Transverse colon (tissue), 4 donors: Measurements from ENCODE around the gene ANKS3. TPM values are rescaled to one million over a fixed set of nuclear protein-coding genes. Genes with fewer than 3 reads are reported as not detected.

ENCODE experiments used
- DNase-seq: peaks from one replicate; pipeline ENCODE4 v3.0.0-alpha.2; 2019
- H3K27ac ChIP-seq, 4 donors: fragments of 200-600 bp; sonication (generic); 2 replicates each; pipeline ENCODE4 v1.5.1; 2016 to 2018; ENCODE audit warnings: inconsistent platforms in 4 of 4
- H3K27me3 ChIP-seq: fragments of 200-600 bp; sonication (generic); 2 replicates; pipeline ENCODE4 v1.5.1; 2017; ENCODE audit warnings: inconsistent platforms
- H3K36me3 ChIP-seq, 4 donors: fragments of 200-600 bp; sonication (generic); 2 replicates each; pipeline ENCODE4 v1.5.1; 2017 to 2019; ENCODE audit warnings: inconsistent platforms in 4 of 4
- H3K4me1 ChIP-seq, 4 donors: fragments of 200-600 bp; sonication (generic); 2 replicates each; pipeline ENCODE4 v1.5.1; 2017 to 2020; ENCODE audit warnings: inconsistent platforms in 4 of 4
- H3K4me3 ChIP-seq, 4 donors: fragments of 200-600 bp; sonication (generic); 1 replicate in 1 of 4; 2 replicates in 3 of 4; pipeline versions ENCODE4 v1.5.1 to v1.6.1; 2017 to 2019; ENCODE audit warnings: inconsistent platforms in 4 of 4
- H3K9me3 ChIP-seq, 2 donors: fragments of 200-600 bp; sonication (generic); 2 replicates each; pipeline ENCODE4 v1.5.1; 2017 to 2019; ENCODE audit warnings: inconsistent platforms in 2 of 2
- EP300 ChIP-seq: sonication (generic); formaldehyde crosslinking; IDR thresholded peaks from one replicate; pipeline ENCODE4 v1.6.1; 2017; ENCODE audit warnings: antibody characterized with exemption, low read depth
- POLR2A ChIP-seq: fragments of 450-650 bp; IDR thresholded peaks from one replicate; pipeline ENCODE4 v1.6.1; 2016; ENCODE audit warnings: antibody characterized with exemption, mild to moderate bottlenecking, moderate library complexity
- POLR2AphosphoS5 ChIP-seq, 3 donors: sonication (generic); formaldehyde crosslinking; IDR thresholded peaks; one replicate each; pipeline ENCODE4 v1.6.1; 2016; ENCODE audit warnings: antibody characterized with exemption in 3 of 3
- WGBS, 2 donors: methylation state at CpG; one replicate each; pipeline ENCODE4 v1.1.5; 2018; ENCODE audit warnings: low coverage in 1 of 2; 5-methylcytosine and 5-hydroxymethylcytosine counted together
- in situ Hi-C, 4 donors: fragments of 200-750 bp; cut with MboI; loops; one replicate each; pipeline versions ENCODE4 v1.15.0 to v1.15.1; 2017; ENCODE audit warnings: low sequenced_read_pairs in 3 of 4, low pct_ligation_motif_present in 1 of 4, low pct_unique_long_range_greater_than_20kb in 1 of 4
- intact Hi-C: fragments of 100-400 bp; cut with DNase I; formaldehyde crosslinking; loops from one replicate; pipeline ENCODE4 v1.15.1; 2023; ENCODE audit warnings: low total_unique reads
- total RNA-seq, 4 donors: library from RNA; depleted of rRNA; stranded (reverse); fragments of >200 nt; gene quantifications; one replicate each; pipeline ENCODE4 v1.1.0, GENCODE V29; 2016
- TF ChIP-seq, protein P1 (sequence below), 5 experiments: fragments of 200-600 bp in 3 of 5; fragments of 450-650 bp in 2 of 5; sonication (generic) in 3 of 5; IDR thresholded peaks; 1 replicate in 2 of 5; 2 replicates in 3 of 5; pipeline ENCODE4 v1.5.1; 2016 to 2017; ENCODE audit warnings: antibody characterized with exemption in 5 of 5, inconsistent platforms in 3 of 5, mild to moderate bottlenecking in 2 of 5, moderate library complexity in 1 of 5

Gene ANKS3
- total RNA-seq, 4 donors from 2014 or later, result 14.9 to 38.4 (median 25.0) TPM

DNA sequence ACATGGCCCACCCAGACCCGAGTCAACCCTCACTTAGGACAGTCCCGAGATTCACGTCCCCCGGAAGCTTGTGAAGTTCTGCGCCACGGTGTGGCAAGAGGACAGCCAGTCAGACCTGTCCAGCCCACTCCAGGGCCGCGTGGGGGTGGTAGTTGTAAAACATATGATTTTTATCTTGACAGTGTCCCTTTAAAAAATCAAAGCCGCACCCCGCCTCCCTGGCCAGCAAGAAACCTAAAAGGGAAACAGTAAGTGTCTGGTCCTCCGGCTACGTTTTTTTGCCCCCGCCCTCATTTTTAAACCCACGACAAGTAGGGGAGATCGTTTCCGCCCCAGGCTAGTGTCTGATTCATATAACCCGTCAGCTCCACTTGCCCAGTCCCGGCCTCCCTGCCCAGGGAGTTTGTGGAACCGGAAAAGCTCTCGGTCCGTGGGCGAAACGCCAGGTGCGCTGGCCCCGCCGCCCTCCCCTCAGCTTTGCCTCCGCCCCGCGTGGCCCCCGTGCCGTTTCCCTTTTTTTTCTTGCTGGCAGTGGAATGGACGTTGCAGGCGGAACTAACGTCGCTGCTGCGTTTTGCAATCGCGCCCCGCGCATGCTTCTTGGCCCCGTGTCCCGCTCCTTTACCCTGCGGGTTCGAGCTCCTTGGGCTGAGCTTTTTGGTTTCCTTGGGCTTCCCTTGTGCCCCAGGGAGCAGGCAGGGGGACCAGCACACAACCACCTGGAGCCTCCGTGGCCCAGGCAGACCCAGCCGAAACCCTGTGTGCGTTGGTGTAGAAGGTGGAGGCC, 54.0 kb downstream of the ANKS3 start:
- in situ Hi-C loops, result no loop called here
- peaks cover 0 to 26% (median 18%) of the 10 kb centered on the region in 4 donors for H3K4me1 ChIP-seq

GRCh38 chr16:4679156-4679849, 54.8 kb downstream of the ANKS3 start:
- H3K9me3 ChIP-seq, result no peaks in the 10 kb centered on the region
- WGBS, 2 donors, result 58% methylated on average over 14 of the region's 20 CpGs; no CpG with 5 or more reads in 1 of the 2 donors
- peaks cover 0 to 13% (median 4%) of the 10 kb centered on the region in 4 donors for H3K36me3 ChIP-seq
- intact Hi-C loops (no loop called here), in situ Hi-C loops (no loop called here)
- DNase-seq, result peak; percentile 67
- H3K27me3 ChIP-seq, result no peaks in the 10 kb centered on the region
- TF ChIP-seq, protein P1, sequence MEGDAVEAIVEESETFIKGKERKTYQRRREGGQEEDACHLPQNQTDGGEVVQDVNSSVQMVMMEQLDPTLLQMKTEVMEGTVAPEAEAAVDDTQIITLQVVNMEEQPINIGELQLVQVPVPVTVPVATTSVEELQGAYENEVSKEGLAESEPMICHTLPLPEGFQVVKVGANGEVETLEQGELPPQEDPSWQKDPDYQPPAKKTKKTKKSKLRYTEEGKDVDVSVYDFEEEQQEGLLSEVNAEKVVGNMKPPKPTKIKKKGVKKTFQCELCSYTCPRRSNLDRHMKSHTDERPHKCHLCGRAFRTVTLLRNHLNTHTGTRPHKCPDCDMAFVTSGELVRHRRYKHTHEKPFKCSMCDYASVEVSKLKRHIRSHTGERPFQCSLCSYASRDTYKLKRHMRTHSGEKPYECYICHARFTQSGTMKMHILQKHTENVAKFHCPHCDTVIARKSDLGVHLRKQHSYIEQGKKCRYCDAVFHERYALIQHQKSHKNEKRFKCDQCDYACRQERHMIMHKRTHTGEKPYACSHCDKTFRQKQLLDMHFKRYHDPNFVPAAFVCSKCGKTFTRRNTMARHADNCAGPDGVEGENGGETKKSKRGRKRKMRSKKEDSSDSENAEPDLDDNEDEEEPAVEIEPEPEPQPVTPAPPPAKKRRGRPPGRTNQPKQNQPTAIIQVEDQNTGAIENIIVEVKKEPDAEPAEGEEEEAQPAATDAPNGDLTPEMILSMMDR (IDR thresholded peaks at IDR 0.05), result no peak
- TF ChIP-seq EP300 (no peak), POLR2A (no peak), POLR2AphosphoS5 (IDR thresholded peaks at IDR 0.05) (no peak)
- peak overlapping the region; percentile 85 to 89 (median 86) for H3K27ac ChIP-seq
- peaks cover 0 to 26% (median 18%) of the 10 kb centered on the region in 4 donors for H3K4me1 ChIP-seq
- H3K4me3 ChIP-seq, result peak overlapping the region in 3 of 4 donors; percentile 3 to 45 (median 29)

More for the DNA sequence above, 54.0 kb downstream of the ANKS3 start:
- peak; percentile 41 for TF ChIP-seq POLR2A
- no peak for TF ChIP-seq EP300
- TF ChIP-seq POLR2AphosphoS5 (IDR thresholded peaks at IDR 0.05), result peak in 1 of 3 donors; percentile 24
- Histone ChIP-seq H3K9me3 (no peaks in the 10 kb centered on the region), H3K27ac (peak overlapping the region; percentile 85 to 89 (median 86)), H3K4me3 (peak overlapping the region in 3 of 4 donors; percentile 3 to 45 (median 29)), H3K27me3 (no peaks in the 10 kb centered on the region), H3K36me3 (peaks cover 0 to 20% (median 5%) of the 10 kb centered on the region in 4 donors)
- 59% methylated on average over 46 of the region's 47 CpGs; no CpG with 5 or more reads in 1 of the 2 donors for WGBS, 2 donors
- intact Hi-C loops, result no loop called here
- DNase-seq, result peak; percentile 73

- Histone ChIP-seq H3K36me3 (peaks cover 0 to 6% (median under 1%) of the 10 kb centered on the region in 4 donors), H3K9me3 (no peaks in the 10 kb centered on the region), H3K27me3 (no peaks in the 10 kb centered on the region), H3K4me1 (peaks cover 0 to 26% (median 18%) of the 10 kb centered on the region in 4 donors), H3K4me3 (no peak overlapping the region), H3K27ac (peak overlapping the region; percentile 85 to 89 (median 86))
- DNase-seq, result no peak
- in situ Hi-C loops (no loop called here), intact Hi-C loops (no loop called here)
- WGBS, 2 donors, result 84 to 86% methylated on average over 5 to 6 of the region's 6 CpGs
- TF ChIP-seq, protein P1 (IDR thresholded peaks at IDR 0.05), result no peak
- no peak for TF ChIP-seq POLR2A
- no peak for TF ChIP-seq POLR2AphosphoS5 (IDR thresholded peaks at IDR 0.05)
Measured at GRCh38 chr16:4678596-4678995, 55.5 kb downstream of the ANKS3 start.

- no peak for DNase-seq
- H3K9me3 ChIP-seq, result no peaks in the 10 kb centered on the region
- intact Hi-C loops, result no loop called here
- H3K27me3 ChIP-seq, result no peaks in the 10 kb centered on the region
- peaks cover 0 to 4% (median 0%) of the 10 kb centered on the region in 4 donors for H3K36me3 ChIP-seq
- no peak overlapping the region for H3K27ac ChIP-seq
- H3K4me1 ChIP-seq, result peaks cover 0 to 26% (median 18%) of the 10 kb centered on the region in 4 donors
- in situ Hi-C loops, result no loop called here
- WGBS, 2 donors, result 99 to 100% methylated on average over 1 to 9 of the region's 9 CpGs
- TF ChIP-seq, protein P1 (IDR thresholded peaks at IDR 0.05), result no peak
- no peak for TF ChIP-seq POLR2A
- no peak for TF ChIP-seq EP300
- no peak for TF ChIP-seq POLR2AphosphoS5 (IDR thresholded peaks at IDR 0.05)
- no peak overlapping the region for H3K4me3 ChIP-seq
Measured at GRCh38 chr16:4677994-4678393, 56.1 kb downstream of the ANKS3 start.
